ENCODE data around the gene NRTN. TPM values are rescaled to one million over a fixed set of nuclear protein-coding genes. Genes with fewer than 3 reads are reported as not detected.

Gene NRTN
- total and polyA plus RNA-seq, 2 of the 13 experiments (the other 11 are each of a cell fraction or from before 2014, with no cell fraction given) = 4.1 to 5.3 TPM

GRCh38 chr19:5803752-5804515 is 933 bp upstream of the NRTN start (continued):
- TF ChIP-seq ZBTB1 (CRISPR knock-in tag; IDR thresholded peaks at IDR 0.05; ENCODE audit: borderline replicate concordance) (0 out of 2 replicates have a peak, but pooled peaks have one; percentile 63), ZNF18 (CRISPR knock-in tag; IDR thresholded peaks at IDR 0.05; ENCODE audit: insufficient replicate concordance) (peak; percentile 75), KLF6 (CRISPR knock-in tag; IDR thresholded peaks at IDR 0.05) (peak; percentile 68; the same call in 1 of the 2 replicates), ZNF343 (CRISPR knock-in tag; IDR thresholded peaks at IDR 0.05) (peak; percentile 42; the same call in 1 of the 2 replicates), ATRX (CRISPR knock-in tag; IDR thresholded peaks at IDR 0.05; ENCODE audit: borderline replicate concordance) (no peak), GLMP (CRISPR knock-in tag; IDR thresholded peaks at IDR 0.05; ENCODE audit: borderline replicate concordance) (no peak), ZNF75D (CRISPR knock-in tag; IDR thresholded peaks at IDR 0.05; ENCODE audit: borderline replicate concordance) (no peak), SMAD3 (CRISPR knock-in tag; IDR thresholded peaks at IDR 0.05) (no peak), HNRNPL (IDR thresholded peaks at IDR 0.05; ENCODE audit: low read depth, low read length) (0 out of 2 replicates have a peak, but pooled peaks have one; percentile 52), MAF1 (CRISPR knock-in tag; IDR thresholded peaks at IDR 0.05; ENCODE audit: borderline replicate concordance) (0 out of 2 replicates have a peak, but pooled peaks have one; percentile 35), ZBTB8A (CRISPR knock-in tag; IDR thresholded peaks at IDR 0.05; ENCODE audit: borderline replicate concordance, low read depth) (no peak), ZMAT3 (CRISPR knock-in tag; conservative IDR thresholded peaks at IDR 0.05) (peak; percentile 59; the same call in 1 of the 2 replicates), RAD51 (IDR thresholded peaks at IDR 0.05; ENCODE audit: borderline replicate concordance) (no peak), HOXA3 (CRISPR knock-in tag; IDR thresholded peaks at IDR 0.05) (peak; percentile 47), GATAD2A (CRISPR knock-in tag; IDR thresholded peaks at IDR 0.05) (0 out of 2 replicates have a peak, but pooled peaks have one; percentile 42), KDM5B (CRISPR knock-in tag; IDR thresholded peaks at IDR 0.05; ENCODE audit: borderline replicate concordance) (peak; percentile 75; the same call in 1 of the 2 replicates), REPIN1 (CRISPR knock-in tag; IDR thresholded peaks at IDR 0.05; ENCODE audit: borderline replicate concordance, low read depth) (peak; percentile 41; the same call in 1 of the 2 replicates), TAF1 (CRISPR knock-in tag; IDR thresholded peaks at IDR 0.05) (no peak; the same call in 1 of the 2 replicates), ZBTB21 (CRISPR knock-in tag; IDR thresholded peaks at IDR 0.05) (no peak), ZNF235 (CRISPR knock-in tag; IDR thresholded peaks at IDR 0.05; ENCODE audit: borderline replicate concordance) (peak; percentile 47; the same call in 1 of the 2 replicates), EEA1 (CRISPR knock-in tag; IDR thresholded peaks at IDR 0.05; ENCODE audit: borderline replicate concordance) (0 out of 2 replicates have a peak, but pooled peaks have one; percentile 66), KMT2A (CRISPR knock-in tag; IDR thresholded peaks at IDR 0.05) (peak; percentile 34; the same call in 1 of the 2 replicates), YY1 (IDR thresholded peaks at IDR 0.05; ENCODE audit: insufficient read depth, insufficient replicate concordance, low read depth, low read length) (peak; percentile 79), GPN1 (CRISPR knock-in tag; IDR thresholded peaks at IDR 0.05; ENCODE audit: borderline replicate concordance) (no peak), MTA1 (CRISPR knock-in tag; IDR thresholded peaks at IDR 0.05; ENCODE audit: borderline replicate concordance) (peak; percentile 49; the same call in 1 of the 2 replicates), ZNF770 (CRISPR knock-in tag; IDR thresholded peaks at IDR 0.05) (peak; percentile 80)
